Type B pancreatic cell (in vitro differentiated cells): ENCODE results near the gene PIK3AP1. TPM values are rescaled to one million over a fixed set of nuclear protein-coding genes. Genes with fewer than 3 reads are reported as not detected.
"Not testable (repeated sequence)": the region's sequence is repeated elsewhere in the genome, so short reads cannot be mapped to it uniquely, and the experiment has no call there.

Source experiments
- DNase-seq: peaks from one replicate; pipeline ENCODE4 v3.0.0; 2021; ENCODE audit warnings: mixed read lengths; ENCODE audit not compliant: unreplicated experiment; ENCODE audit errors: extremely low spot score
- H3K27ac Mint-ChIP-seq: 2 replicates; pipeline ENCODE4 v1.8.0; 2021; ENCODE audit warnings: mild to moderate bottlenecking, mixed read lengths
- H3K27me3 Mint-ChIP-seq: 2 replicates; pipeline ENCODE4 v1.8.0; 2021; ENCODE audit warnings: mixed read lengths
- H3K36me3 Mint-ChIP-seq: 2 replicates; pipeline ENCODE4 v1.8.0; 2021; ENCODE audit warnings: mixed read lengths
- H3K4me1 Mint-ChIP-seq: one replicate; pipeline ENCODE4 v1.8.0; 2021; ENCODE audit warnings: mixed read lengths; ENCODE audit not compliant: unreplicated experiment
- H3K4me3 Mint-ChIP-seq: 2 replicates; pipeline ENCODE4 v1.8.0; 2021; ENCODE audit warnings: mild to moderate bottlenecking, mixed read lengths
- H3K9me3 Mint-ChIP-seq: 2 replicates; pipeline ENCODE4 v1.8.0; 2021; ENCODE audit warnings: mixed read lengths
- CTCF ChIP-seq: fragments of 200-600 bp; sonication (generic); conservative IDR thresholded peaks from 2 replicates; pipeline ENCODE4 v1.5.0; 2021; ENCODE audit warnings: antibody characterized with exemption, mild to moderate bottlenecking
- total RNA-seq: library from RNA; stranded (reverse); gene quantifications from 2 replicates; pipeline ENCODE4 v1.2.1, GENCODE V29; 2021; ENCODE audit warnings: low replicate concordance

Gene PIK3AP1
- total RNA-seq, 1 donor from 2014 or later = 3.5 TPM

GRCh38 chr10:96740141-96740540 is 19.8 kb upstream of the PIK3AP1 start:
- no peak for DNase-seq
- Mint-ChIP-seq H3K4me3 (no peak overlapping the region), H3K9me3 (no peaks in the 10 kb centered on the region), H3K4me1 (no peaks in the 10 kb centered on the region), H3K36me3 (no peaks in the 10 kb centered on the region), H3K27ac (no peak overlapping the region), H3K27me3 (peaks cover 10% of the 10 kb centered on the region)
- TF ChIP-seq CTCF = no peak

GRCh38 chr10:96737307-96737902 is 17.1 kb upstream of the PIK3AP1 start:
- H3K36me3 Mint-ChIP-seq, H3K4me1 Mint-ChIP-seq, H3K4me3 Mint-ChIP-seq, H3K27ac Mint-ChIP-seq, DNase-seq, H3K9me3 Mint-ChIP-seq: not testable (repeated sequence)
- H3K27me3 Mint-ChIP-seq = peaks cover 11% of the 10 kb centered on the region

GRCh38 chr10:96724621-96725020 is 4.3 kb upstream of the PIK3AP1 start:
- Mint-ChIP-seq H3K9me3 (no peaks in the 10 kb centered on the region), H3K27me3 (peaks cover 26% of the 10 kb centered on the region), H3K4me3 (no peak overlapping the region), H3K27ac (no peak overlapping the region), H3K36me3 (no peaks in the 10 kb centered on the region), H3K4me1 (peaks cover 11% of the 10 kb centered on the region)
- DNase-seq = no peak
- no peak for TF ChIP-seq CTCF

- DNase-seq = no peak
- H3K4me1 Mint-ChIP-seq = peaks cover 16% of the 10 kb centered on the region
- TF ChIP-seq CTCF = no peak
- H3K4me3 Mint-ChIP-seq = peak overlapping the region; percentile 89
- peak overlapping the region; percentile 29 for H3K27ac Mint-ChIP-seq
- no peaks in the 10 kb centered on the region for H3K36me3 Mint-ChIP-seq
- H3K27me3 Mint-ChIP-seq = peaks cover 50% of the 10 kb centered on the region
- no peaks in the 10 kb centered on the region for H3K9me3 Mint-ChIP-seq
Observed at GRCh38 chr10:96721207-96721572, 876 bp upstream of the PIK3AP1 start.

GRCh38 chr10:96719850-96720421 is 378 bp downstream of the PIK3AP1 start:
- no peak for DNase-seq
- no peaks in the 10 kb centered on the region for H3K36me3 Mint-ChIP-seq
- H3K27me3 Mint-ChIP-seq = peaks cover 50% of the 10 kb centered on the region
- H3K4me1 Mint-ChIP-seq = peaks cover 17% of the 10 kb centered on the region
- peak overlapping the region; percentile 93 for H3K4me3 Mint-ChIP-seq
- peak overlapping the region; percentile 27 for H3K27ac Mint-ChIP-seq
- no peaks in the 10 kb centered on the region for H3K9me3 Mint-ChIP-seq
- TF ChIP-seq CTCF = peak; percentile 65

GRCh38 chr10:96719200-96719599 is 1.1 kb downstream of the PIK3AP1 start:
- Mint-ChIP-seq H3K36me3 (no peaks in the 10 kb centered on the region), H3K4me1 (peaks cover 17% of the 10 kb centered on the region), H3K27ac (no peak overlapping the region), H3K9me3 (no peaks in the 10 kb centered on the region), H3K4me3 (peak overlapping the region; percentile 93), H3K27me3 (peaks cover 50% of the 10 kb centered on the region)
- no peak for TF ChIP-seq CTCF
- DNase-seq = no peak
